ENCODE results near the gene STAU1. TPM values are rescaled to one million over a fixed set of nuclear protein-coding genes. Genes with fewer than 3 reads are reported as not detected.

STAU1 gene
- total and polyA plus RNA-seq, 2 of the 13 experiments (the other 11 are each of a cell fraction or from before 2014, with no cell fraction given): 119 to 133 TPM

DNA sequence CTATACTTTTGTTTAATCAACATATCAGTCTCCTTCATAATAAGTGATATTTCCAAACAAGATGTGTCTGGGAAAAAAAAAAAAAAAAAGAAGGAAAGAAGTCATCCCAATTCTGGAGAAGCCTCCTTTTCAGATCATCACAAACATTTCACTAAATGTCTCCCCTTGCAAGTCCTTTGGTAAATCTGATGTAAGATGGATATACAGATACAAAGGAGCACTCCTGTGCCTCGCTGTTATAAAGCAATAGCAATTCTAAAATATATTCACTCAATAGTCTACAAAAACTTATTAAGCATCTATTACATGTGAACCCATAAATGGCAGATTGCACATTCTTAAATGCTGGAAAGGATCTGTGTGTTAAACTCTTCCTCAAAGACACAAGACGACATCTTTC lies 17.4 kb downstream of the STAU1 start (continued):
- TF ChIP-seq, protein P1, sequence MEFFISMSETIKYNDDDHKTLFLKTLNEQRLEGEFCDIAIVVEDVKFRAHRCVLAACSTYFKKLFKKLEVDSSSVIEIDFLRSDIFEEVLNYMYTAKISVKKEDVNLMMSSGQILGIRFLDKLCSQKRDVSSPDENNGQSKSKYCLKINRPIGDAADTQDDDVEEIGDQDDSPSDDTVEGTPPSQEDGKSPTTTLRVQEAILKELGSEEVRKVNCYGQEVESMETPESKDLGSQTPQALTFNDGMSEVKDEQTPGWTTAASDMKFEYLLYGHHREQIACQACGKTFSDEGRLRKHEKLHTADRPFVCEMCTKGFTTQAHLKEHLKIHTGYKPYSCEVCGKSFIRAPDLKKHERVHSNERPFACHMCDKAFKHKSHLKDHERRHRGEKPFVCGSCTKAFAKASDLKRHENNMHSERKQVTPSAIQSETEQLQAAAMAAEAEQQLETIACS (CRISPR knock-in tag; IDR thresholded peaks at IDR 0.05): no peak
- TF ChIP-seq, protein P2, sequence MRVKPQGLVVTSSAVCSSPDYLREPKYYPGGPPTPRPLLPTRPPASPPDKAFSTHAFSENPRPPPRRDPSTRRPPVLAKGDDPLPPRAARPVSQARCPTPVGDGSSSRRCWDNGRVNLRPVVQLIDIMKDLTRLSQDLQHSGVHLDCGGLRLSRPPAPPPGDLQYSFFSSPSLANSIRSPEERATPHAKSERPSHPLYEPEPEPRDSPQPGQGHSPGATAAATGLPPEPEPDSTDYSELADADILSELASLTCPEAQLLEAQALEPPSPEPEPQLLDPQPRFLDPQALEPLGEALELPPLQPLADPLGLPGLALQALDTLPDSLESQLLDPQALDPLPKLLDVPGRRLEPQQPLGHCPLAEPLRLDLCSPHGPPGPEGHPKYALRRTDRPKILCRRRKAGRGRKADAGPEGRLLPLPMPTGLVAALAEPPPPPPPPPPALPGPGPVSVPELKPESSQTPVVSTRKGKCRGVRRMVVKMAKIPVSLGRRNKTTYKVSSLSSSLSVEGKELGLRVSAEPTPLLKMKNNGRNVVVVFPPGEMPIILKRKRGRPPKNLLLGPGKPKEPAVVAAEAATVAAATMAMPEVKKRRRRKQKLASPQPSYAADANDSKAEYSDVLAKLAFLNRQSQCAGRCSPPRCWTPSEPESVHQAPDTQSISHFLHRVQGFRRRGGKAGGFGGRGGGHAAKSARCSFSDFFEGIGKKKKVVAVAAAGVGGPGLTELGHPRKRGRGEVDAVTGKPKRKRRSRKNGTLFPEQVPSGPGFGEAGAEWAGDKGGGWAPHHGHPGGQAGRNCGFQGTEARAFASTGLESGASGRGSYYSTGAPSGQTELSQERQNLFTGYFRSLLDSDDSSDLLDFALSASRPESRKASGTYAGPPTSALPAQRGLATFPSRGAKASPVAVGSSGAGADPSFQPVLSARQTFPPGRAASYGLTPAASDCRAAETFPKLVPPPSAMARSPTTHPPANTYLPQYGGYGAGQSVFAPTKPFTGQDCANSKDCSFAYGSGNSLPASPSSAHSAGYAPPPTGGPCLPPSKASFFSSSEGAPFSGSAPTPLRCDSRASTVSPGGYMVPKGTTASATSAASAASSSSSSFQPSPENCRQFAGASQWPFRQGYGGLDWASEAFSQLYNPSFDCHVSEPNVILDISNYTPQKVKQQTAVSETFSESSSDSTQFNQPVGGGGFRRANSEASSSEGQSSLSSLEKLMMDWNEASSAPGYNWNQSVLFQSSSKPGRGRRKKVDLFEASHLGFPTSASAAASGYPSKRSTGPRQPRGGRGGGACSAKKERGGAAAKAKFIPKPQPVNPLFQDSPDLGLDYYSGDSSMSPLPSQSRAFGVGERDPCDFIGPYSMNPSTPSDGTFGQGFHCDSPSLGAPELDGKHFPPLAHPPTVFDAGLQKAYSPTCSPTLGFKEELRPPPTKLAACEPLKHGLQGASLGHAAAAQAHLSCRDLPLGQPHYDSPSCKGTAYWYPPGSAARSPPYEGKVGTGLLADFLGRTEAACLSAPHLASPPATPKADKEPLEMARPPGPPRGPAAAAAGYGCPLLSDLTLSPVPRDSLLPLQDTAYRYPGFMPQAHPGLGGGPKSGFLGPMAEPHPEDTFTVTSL (CRISPR knock-in tag; IDR thresholded peaks at IDR 0.05; ENCODE audit: borderline replicate concordance): no peak

DNA sequence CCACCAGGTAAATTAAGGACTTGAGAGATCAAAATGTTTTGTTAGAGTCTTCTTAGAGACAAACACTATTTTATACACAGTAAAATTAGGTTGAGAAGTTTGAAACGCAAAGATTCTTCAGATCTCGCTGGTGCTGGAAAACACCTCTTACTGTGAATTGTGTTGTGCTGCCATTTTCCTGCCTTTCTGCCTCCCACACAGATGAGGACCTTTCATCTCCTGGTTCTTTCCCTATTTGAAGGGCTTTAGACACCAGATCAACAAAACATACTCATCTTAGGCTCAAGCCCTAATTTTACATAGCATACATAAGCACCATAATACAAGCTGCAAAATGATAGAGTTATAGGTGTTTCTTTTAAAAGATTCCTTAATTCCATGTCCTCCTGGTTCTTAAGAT lies 18.6 kb downstream of the STAU1 start:
- in situ Hi-C loops (cut with HindIII; ENCODE audit: extremely low pct_ligation_motif_present, low pct_unique_long_range_greater_than_20kb): no loop called here
- Histone ChIP-seq H2AFZ (ENCODE audit: low read length) (no peak overlapping the region), H3K9ac (ENCODE audit: insufficient read depth, low read depth, low read length) (no peak overlapping the region), H3K9me3 (ENCODE audit: low read length) (no peaks in the 10 kb centered on the region), H3K79me2 (ENCODE audit: insufficient read depth, low read length) (peaks cover 97% of the 10 kb centered on the region), H3K4me2 (ENCODE audit: low read depth, low read length) (no peak overlapping the region), H4K20me1 (ENCODE audit: insufficient read depth, low read length) (peaks cover 74% of the 10 kb centered on the region), H3K4me3 (replicated peaks in 1 of 3; ENCODE audit: insufficient read depth in 1 of 3, low read depth in 2 of 3, low read length in 3 of 3) (no peak overlapping the region), H3K27ac (ENCODE audit: extremely low read length, insufficient read depth, low read length) (no peak overlapping the region), H3K36me3 (replicated peaks in 1 of 2; ENCODE audit: control insufficient read depth in 1 of 2, insufficient read depth in 2 of 2, low read length in 2 of 2) (peaks cover 18 to 55% of the 10 kb centered on the region in 2 experiments), H3K27me3 (ENCODE audit: control insufficient read depth in 1 of 2, insufficient read depth in 2 of 2, low read length in 2 of 2) (no peaks in the 10 kb centered on the region), H3K4me1 (ENCODE audit: insufficient read depth, low read length) (peaks cover 55% of the 10 kb centered on the region)
- TF ChIP-seq RCOR2 (CRISPR knock-in tag; IDR thresholded peaks at IDR 0.05) (no peak), TBX2 (CRISPR knock-in tag; IDR thresholded peaks at IDR 0.05; ENCODE audit: borderline replicate concordance) (no peak), SSRP1 (CRISPR knock-in tag; IDR thresholded peaks at IDR 0.05) (0 out of 2 replicates have a peak, but pooled peaks have one; percentile 51)
- TF ChIP-seq, protein P3, sequence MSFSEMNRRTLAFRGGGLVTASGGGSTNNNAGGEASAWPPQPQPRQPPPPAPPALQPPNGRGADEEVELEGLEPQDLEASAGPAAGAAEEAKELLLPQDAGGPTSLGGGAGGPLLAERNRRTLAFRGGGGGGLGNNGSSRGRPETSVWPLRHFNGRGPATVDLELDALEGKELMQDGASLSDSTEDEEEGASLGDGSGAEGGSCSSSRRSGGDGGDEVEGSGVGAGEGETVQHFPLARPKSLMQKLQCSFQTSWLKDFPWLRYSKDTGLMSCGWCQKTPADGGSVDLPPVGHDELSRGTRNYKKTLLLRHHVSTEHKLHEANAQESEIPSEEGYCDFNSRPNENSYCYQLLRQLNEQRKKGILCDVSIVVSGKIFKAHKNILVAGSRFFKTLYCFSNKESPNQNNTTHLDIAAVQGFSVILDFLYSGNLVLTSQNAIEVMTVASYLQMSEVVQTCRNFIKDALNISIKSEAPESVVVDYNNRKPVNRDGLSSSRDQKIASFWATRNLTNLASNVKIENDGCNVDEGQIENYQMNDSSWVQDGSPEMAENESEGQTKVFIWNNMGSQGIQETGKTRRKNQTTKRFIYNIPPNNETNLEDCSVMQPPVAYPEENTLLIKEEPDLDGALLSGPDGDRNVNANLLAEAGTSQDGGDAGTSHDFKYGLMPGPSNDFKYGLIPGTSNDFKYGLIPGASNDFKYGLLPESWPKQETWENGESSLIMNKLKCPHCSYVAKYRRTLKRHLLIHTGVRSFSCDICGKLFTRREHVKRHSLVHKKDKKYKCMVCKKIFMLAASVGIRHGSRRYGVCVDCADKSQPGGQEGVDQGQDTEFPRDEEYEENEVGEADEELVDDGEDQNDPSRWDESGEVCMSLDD (CRISPR knock-in tag; IDR thresholded peaks at IDR 0.05; ENCODE audit: borderline replicate concordance): no peak
- intact Hi-C loops (cut with micrococcal nuclease; ENCODE audit: unreplicated experiment): no loop called here
- WGBS (ENCODE audit: low lambda C conversion rate): 75% methylated on average over 2 of the region's 2 CpGs
- ATAC-seq: no peak
- no peak for FAIRE-seq
- BruUV-seq (replicated peaks): no TSS peak
- ChIA-PET CTCF (ENCODE audit: low intra/inter-chr PET ratio, low total read pairs) (no interaction called here), POLR2A (interaction anchor here (1.5 kb wide), 1 partner anchor 17 kb away, joined by 3 read pairs; no protein-coding TSS in a partner anchor)
- no peak for DNase-seq (ENCODE audit: low spot score)
